ENCODE results near the gene MEGF6.

MEGF6 gene

DNA sequence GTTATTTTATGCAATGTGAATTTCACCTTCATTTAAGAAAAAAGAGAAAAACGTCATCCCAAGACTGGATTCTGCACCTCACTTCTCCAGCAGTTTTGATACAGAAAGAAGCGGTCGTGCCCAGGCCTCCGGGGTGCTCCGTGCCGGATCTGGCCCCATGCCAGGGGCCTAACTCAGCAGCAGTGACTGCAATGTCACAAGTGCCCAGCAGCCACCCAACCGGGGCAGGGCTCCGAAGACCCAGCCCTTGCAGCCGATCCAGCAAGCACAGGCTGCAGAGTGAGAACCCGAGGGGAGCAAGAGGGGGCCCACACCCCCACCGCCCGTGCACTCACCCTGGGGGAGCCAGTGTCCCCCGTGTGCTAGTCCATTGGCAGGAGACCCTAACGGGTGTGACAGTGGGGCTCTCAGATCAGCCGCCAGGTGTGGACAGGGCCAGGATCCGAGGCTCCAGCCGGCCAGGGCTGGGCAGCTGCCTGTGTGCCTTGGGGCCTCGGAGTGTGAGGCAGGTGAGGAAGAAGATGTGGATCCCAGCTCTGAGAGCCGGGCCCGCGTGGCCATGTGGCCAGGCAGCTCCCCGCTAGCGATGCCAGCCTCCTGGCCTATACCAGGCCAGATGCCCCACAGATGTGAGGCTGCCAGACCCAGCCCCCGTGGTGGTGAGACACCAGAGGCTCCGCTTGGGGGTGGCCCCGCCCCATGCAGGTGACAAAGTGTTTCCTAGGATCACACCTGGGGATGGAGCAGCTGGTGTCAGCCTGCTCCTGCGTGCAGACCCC lies 60.6 kb downstream of the MEGF6 start:
- no peak for DNase-seq

- DNase-seq, result no peak
Measured at GRCh38 chr1:3548895-3549294, 62.4 kb downstream of the MEGF6 start.

DNA sequence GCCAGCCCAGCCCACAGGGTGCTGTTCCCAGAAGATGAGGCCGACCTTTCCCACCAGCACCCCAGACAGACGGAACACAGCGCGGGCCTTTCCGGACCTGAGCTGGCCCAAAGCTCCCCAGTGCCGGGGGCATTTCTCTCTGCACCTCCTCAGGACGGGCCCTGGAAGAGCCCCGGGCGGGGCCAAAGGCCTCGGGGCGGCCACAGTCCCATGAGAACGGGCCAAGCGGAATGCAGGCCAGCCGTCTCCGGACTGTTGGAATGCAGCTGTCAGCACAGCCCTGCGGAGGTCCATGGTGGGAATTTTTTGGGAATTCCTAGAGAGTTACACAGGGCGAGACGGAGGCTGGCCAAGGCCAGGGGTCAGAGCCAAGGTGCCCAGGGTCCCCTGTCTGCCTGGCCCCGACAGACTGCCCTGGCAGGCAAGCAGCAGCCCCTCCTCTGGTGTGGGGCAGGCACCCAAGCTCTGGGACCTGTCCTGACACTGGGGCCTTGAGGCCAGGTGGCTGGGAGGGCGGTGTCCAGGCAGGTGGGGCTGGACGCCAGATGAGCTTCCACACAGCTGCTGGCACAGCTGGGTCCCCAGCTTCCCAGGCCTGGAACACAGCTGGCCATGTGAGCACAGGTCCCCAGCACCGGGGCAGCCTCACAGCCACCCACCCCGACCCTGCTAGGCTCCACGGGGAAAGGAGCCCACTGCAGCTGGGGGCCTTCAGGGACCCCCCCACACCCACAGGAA lies 63.0 kb downstream of the MEGF6 start:
- DNase-seq, result no peak

- no peak for DNase-seq
Measured at GRCh38 chr1:3547055-3548005, 64.0 kb downstream of the MEGF6 start.

DNA sequence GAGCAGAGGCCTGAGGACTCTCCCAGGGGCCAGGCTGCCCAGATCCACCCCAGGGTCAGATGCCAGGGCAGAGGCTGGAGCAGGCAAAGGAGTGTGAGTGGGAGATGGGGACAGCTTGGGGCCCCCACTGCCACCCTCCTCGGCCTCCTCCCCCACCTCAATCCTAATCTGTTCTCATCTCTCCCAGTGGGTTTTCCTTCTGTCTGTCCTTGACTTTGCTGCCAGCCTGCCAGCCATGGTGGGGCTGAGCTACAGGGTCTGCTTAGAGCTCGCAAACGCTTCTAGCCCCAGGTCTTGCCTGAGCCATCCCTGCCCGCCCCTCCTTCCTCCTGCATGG lies 65.3 kb downstream of the MEGF6 start:
- no peak for DNase-seq

DNA sequence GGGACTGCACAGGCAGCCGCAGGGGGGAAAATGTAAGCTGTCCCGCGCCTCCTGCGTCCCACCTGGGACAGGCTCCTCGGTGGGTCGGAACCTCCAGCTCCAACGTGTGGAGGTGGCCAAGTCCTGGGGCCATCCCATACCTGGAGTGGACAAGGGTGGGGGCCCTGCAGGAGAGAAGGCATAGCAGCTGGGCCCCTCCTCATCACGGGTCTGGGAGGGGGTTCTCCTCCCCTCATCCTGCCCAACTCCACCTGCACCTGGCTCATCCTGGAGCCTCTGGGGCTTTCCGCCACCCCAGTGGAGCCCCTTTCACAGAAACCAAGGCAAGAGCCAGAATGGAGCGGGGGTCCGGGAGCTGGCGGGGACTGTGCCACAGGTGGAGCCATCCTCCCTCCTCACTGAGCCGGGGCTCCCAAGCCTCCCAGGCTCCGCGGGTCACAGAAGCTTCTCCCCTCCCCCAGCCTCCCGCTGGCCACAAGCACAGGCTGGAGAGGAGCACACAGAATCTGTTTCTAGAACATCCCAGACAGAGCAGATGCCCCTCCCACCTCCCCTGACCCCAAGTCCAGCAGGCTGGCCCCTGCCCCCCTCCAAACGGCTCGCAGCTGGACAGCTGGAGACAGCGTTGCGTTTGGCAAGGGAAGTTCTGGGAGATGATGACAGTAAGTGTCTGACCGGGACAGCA lies 65.8 kb downstream of the MEGF6 start:
- DNase-seq, result no peak

GRCh38 chr1:3544040-3544977 lies 67.0 kb downstream of the MEGF6 start:
- DNase-seq, result no peak

GRCh38 chr1:3543076-3544039 lies 68.0 kb downstream of the MEGF6 start:
- DNase-seq, result no peak

DNA sequence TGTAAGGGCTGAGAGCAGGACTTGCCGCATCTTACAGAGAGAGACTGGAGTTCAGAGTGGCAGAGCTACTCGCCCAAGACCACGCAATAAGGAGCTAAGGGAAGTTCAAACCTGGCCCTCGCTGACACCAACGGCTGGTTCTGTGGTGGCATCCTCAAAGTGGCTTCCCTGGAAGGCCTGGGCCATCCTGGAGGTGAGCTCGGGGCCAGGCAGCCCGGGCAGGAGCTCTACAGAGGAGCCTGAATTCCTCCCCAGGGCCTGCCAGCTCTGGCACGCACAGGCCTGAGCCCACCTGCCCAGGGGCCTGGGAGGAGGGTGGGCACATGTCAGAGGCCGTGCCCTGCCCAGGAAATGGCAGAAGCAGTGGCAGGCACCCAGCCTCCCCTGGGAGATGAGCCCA lies 68.6 kb downstream of the MEGF6 start:
- DNase-seq, result no peak

DNA sequence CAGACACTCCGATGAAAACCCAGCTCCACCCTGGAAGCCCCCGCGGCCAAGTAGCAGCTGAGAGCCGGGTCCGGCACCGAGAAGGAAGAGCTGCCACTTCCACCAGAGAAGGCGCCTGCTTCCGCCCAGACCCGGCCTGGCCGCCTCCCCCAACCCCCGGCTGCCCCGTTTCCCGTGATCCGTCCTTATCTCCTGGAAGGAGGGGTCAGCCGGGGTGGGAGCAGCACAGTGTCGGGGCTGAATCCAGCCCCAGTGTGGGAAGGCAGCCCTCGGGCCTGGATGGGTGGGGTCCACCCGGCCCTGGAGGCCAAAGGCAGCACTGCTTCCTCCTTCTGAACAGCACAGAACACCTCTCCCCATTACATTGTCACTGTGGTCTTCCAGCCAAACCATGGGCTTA lies 69.4 kb downstream of the MEGF6 start:
- no peak for DNase-seq

DNA sequence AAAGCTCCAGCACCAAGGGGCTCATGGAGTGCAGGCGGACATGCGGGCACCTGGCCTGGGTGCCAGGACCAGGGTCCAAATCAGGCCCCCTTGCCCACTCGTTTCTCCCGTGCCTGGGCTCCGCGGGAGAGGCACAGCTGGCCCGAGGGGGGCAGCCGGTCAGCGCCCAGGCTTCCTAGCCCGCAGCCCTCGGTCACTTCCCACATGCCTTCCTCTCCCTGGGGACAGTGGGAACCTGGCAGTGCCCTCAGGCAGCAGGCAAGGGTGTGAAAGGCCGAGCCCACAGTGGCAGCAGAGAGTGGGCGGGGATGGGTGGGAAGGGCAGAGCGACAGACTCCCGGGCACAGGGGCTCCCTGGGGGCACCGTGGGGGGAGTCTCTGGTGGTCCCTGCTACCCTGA lies 69.8 kb downstream of the MEGF6 start:
- DNase-seq, result no peak

DNA sequence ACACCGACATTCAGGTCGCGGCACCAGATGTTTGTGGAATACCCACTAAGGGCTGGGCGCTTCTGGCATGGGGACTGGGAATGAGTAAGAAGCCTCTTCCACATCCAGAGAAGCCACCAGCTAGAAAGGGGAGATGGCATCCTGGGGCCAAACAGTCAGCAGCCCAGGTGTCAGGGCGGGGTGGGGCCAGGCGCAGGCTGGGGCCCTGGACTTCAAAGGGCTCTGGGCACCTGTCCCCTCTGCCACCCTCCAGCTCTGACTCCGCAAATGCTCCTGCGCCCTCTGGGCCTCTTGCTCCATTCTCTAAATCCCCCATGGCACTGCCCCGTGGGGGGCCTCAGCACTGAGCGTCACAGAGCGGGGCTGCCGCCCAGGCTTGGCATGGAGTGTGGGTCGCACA lies 70.4 kb downstream of the MEGF6 start:
- no peak for DNase-seq

DNA sequence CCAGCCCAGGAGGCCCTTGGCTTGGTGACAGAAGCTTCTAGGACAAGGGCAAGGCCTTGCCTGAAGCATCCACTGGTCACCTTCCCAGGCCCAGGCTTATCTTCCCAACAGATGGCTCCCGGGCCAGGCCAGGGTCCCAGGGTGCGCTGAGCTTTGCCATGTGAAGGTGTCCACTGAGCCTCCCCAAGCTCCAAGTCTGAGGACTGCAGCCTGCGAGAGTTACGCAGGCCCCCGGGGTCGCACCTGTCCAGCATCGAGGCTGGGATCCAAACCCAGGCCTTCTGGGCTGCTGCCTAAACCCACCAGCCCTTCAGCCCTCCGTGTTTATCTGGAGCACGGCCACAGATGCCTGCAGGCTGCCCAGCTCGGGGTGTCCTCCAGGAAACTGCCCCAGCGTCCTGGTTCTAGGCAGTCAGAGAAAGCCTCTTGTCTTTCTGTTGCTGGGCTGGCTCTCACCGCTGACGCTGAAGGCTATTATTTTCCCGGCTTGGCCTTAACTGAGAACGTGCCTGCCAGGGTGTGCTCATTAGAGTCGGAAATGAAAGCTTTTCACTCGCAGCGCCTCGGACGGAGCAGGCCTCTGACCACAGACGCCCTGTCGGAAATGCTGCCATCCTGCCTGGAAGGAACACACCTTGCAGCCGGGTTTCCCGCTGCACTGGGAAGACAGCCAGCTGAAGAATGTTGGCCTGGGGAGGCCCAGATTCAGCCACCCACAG lies 71.4 kb downstream of the MEGF6 start:
- no peak for DNase-seq

- DNase-seq, result no peak
Measured at GRCh38 chr1:3537359-3537758, 73.9 kb downstream of the MEGF6 start.

DNA sequence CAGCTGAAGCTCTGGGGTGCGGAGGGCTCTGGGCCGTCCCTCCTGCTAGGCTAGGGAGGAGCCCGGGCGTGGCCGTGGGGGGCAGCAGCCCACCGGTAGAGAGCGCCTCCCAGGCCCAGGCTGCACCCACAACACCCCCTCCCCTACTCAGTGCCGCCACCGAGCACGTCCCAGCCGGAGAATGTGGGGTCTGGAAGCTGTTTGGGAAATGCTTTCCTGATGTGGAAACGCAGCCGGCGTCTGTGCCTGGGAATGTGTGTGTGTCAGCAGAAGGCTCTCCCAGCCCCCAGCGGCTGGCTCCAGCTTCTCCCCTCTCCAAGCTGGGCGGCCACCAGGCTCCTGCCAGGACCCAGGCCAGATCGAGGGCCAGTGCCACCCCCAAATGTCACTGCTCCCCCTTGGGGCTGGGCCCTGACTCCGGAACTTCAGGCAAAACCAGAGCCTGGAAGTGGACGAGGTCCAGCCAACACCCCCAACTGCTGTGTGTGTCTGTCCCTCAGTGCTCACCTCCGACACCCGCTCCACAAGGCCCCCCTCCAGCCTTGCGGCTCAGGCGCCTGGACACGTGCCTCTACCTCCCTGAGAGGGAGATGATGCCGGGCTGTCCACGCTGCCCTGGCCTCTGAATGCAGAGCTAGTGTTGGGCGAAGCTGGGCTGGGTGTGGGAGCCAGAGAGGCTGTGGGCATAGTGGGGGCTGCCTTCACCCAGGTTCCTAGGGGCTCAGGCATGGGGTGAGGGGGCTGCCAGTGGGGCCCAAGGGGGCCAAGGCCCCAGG lies 74.7 kb downstream of the MEGF6 start:
- no peak for DNase-seq

DNA sequence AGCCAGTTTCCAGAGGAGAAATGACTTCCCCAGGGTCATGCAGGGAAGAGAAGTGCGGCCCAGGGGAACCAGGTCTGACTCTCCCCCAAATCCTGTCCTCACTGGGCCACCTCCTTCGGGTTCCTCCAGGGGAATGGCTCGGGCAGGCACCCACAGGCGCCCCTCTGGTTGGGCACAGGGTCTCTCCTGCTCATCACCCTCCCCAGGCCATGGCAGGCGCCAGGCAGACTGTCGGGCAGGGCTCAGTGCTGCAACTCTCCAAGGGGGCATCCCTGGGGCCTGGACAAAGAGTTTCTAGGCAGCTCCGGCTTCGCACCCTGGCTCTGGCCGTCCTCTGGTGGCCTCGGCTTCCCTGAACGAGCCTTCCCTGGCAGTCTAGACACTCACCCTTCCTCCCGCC lies 75.6 kb downstream of the MEGF6 start:
- DNase-seq, result no peak

DNA sequence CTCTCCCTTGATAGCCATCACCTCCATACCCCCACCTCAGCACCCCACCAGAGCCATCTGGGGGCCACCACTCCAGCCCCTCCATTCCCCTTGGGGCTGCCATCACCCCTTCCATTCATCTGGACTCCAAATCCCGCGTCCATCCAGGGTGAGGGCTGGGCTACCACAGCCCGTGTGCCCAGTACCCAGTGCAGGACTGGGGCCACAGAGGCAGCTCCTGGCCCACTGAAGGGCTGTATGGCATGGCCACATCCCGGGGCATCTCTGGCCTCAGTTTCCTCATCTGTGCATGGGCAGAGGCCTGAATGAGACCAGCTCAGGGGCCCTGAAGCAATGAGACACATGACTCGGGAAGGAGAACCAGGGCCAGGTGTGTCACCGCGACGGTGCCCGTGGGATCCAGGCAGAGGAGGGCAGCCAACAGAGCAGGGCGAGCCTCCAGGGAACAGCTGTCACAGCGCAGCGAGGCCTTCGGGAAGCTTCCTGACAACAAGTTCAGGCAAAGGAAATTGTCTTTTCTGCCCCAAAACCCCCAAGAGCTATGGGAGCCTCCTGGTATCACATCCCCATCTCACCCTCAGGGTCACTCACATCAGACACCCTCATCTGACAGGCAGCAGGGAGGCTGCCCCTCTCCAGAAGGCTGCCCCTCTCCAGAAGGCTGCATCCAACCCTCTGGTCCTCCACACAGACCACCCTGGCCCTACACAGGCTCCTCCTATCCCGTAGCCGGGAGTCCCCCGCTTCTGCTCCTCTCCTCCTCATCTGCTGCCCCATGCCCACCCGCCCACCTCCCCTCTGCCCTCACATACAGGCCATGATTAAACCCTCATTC lies 76.3 kb downstream of the MEGF6 start:
- DNase-seq, result no peak

Measured in NCI-H2081 (cell line).